Endothelial cell of umbilical vein (primary cell): ENCODE data around the gene SLC9A3. TPM values are rescaled to one million over a fixed set of nuclear protein-coding genes. Genes with fewer than 3 reads are reported as not detected.

ENCODE experiments used
- BruUV-seq: library from RNA; stranded (reverse); fragments of 400-500 nt; replicated peaks from 2 replicates; lab custom pipeline; 2021; lab: Mats Ljungman, UMichigan
- CTCF ChIA-PET: fragments of 300-600, 350-600 bp; sonication (Branson Sonifier 250); formaldehyde crosslinking; loops from one replicate; lab custom pipeline; 2021; ENCODE audit warnings: antibody characterized with exemption, inconsistent platforms; lab: Charles Lee
- POLR2A ChIA-PET: fragments of 300-600, 350-600 bp; sonication (Branson Sonifier 250); formaldehyde crosslinking; loops from one replicate; lab custom pipeline; 2021; ENCODE audit warnings: antibody characterized with exemption, inconsistent platforms; lab: Charles Lee
- DNase-seq: peaks from one replicate; pipeline ENCODE4 v3.0.0-alpha.2; 2011; ENCODE audit warnings: low read depth, low spot score
- FAIRE-seq: peaks from 2 replicates; lab custom pipeline; 2011; peaks lifted over from hg19 to GRCh38; lab: Jason Lieb, UNC
- H2AFZ ChIP-seq: 2 replicates; pipeline ENCODE4 v1.6.0; 2012; ENCODE audit warnings: low read depth, low read length, control low read depth, inconsistent platforms
- H3K27ac ChIP-seq: 2 replicates; pipeline ENCODE4 v1.5.1; 2011; ENCODE audit warnings: low read depth, mild to moderate bottlenecking, control low read depth, low read length, moderate library complexity; ENCODE audit not compliant: insufficient read depth
- H3K27me3 ChIP-seq, 2 experiments: 2 replicates each; pipeline versions ENCODE4 v1.6.0 to v1.6.1; 2011; ENCODE audit warnings: low read length in 2 of 2, mixed read lengths in 1 of 2; ENCODE audit not compliant: control insufficient read depth in 2 of 2, insufficient read depth in 2 of 2
- H3K36me3 ChIP-seq, 2 experiments: 2 replicates in 1 of 2; 3 replicates in 1 of 2; pipeline ENCODE4 v1.5.1; 2011; ENCODE audit warnings: low read length in 2 of 2, mild to moderate bottlenecking in 1 of 2, moderate library complexity in 1 of 2; ENCODE audit not compliant: control insufficient read depth in 2 of 2, insufficient read depth in 2 of 2; ENCODE audit errors: extremely low read depth in 1 of 2
- H3K4me1 ChIP-seq: 3 replicates; pipeline ENCODE4 v1.5.1; 2011; ENCODE audit warnings: mild to moderate bottlenecking, low read length; ENCODE audit not compliant: control insufficient read depth, insufficient read depth; ENCODE audit errors: extremely low read depth
- H3K4me2 ChIP-seq: 2 replicates; pipeline ENCODE4 v1.6.1; 2011; ENCODE audit warnings: low read length, control low read depth, mixed read lengths; ENCODE audit not compliant: insufficient read depth
- H3K4me3 ChIP-seq, 3 experiments: fragments of 200-600 bp in 1 of 3; sonication (generic), shearing (Covaris generic) in 1 of 3; replicated peaks in 1 of 3; 2 replicates each; pipeline ENCODE4 v1.5.1; 2011 to 2016; ENCODE audit warnings: control low read depth in 3 of 3, low read length in 3 of 3, mild to moderate bottlenecking in 2 of 3, inconsistent platforms in 1 of 3, low read depth in 1 of 3, moderate library complexity in 1 of 3; ENCODE audit not compliant: insufficient read depth in 1 of 3
- H3K79me2 ChIP-seq: 2 replicates; pipeline ENCODE4 v1.6.0; 2012; ENCODE audit warnings: low read length, inconsistent platforms; ENCODE audit not compliant: control insufficient read depth, insufficient read depth
- H3K9ac ChIP-seq: replicated peaks from 2 replicates; pipeline ENCODE3; 2011; ENCODE audit warnings: low read length, control low read depth; ENCODE audit not compliant: insufficient read depth; ENCODE audit errors: extremely low read depth
- H3K9me1 ChIP-seq: replicated peaks from 3 replicates; pipeline ENCODE4 v1.6.0; 2011; ENCODE audit warnings: mild to moderate bottlenecking, low read length; ENCODE audit not compliant: control insufficient read depth, insufficient read depth; ENCODE audit errors: extremely low read depth
- H3K9me3 ChIP-seq: replicated peaks from 2 replicates; pipeline ENCODE4 v1.5.1; 2012; ENCODE audit warnings: low read length, inconsistent platforms; ENCODE audit not compliant: control insufficient read depth, insufficient read depth
- H4K20me1 ChIP-seq: replicated peaks from 2 replicates; pipeline ENCODE3; 2011; ENCODE audit warnings: mild to moderate bottlenecking, low read length; ENCODE audit not compliant: control insufficient read depth, insufficient read depth; ENCODE audit errors: extremely low read depth
- EZH2 ChIP-seq: IDR thresholded peaks from 2 replicates; pipeline ENCODE4 v1.6.1; 2012; ENCODE audit warnings: borderline replicate concordance, low read depth, mild to moderate bottlenecking, moderate library complexity, low read length, inconsistent platforms; ENCODE audit not compliant: severe bottlenecking
- FOS ChIP-seq: IDR thresholded peaks from 2 replicates; pipeline ENCODE4 v1.6.1; 2011; ENCODE audit warnings: mild to moderate bottlenecking, low read length, moderate library complexity, borderline replicate concordance; ENCODE audit not compliant: insufficient read depth
- GATA2 ChIP-seq: IDR thresholded peaks from 2 replicates; pipeline ENCODE4 v1.7.0; 2011; ENCODE audit warnings: low read depth, mild to moderate bottlenecking, moderate library complexity, mixed read lengths, low read length; ENCODE audit not compliant: insufficient read length, insufficient read depth
- JUN ChIP-seq: IDR thresholded peaks from 2 replicates; pipeline ENCODE4 v1.6.1; 2011; ENCODE audit warnings: borderline replicate concordance, low read depth; ENCODE audit not compliant: insufficient read length, insufficient read depth
- MAX ChIP-seq: IDR thresholded peaks from 2 replicates; pipeline ENCODE4 v1.6.1; 2011; ENCODE audit not compliant: insufficient read depth, insufficient read length
- MYC ChIP-seq: IDR thresholded peaks from one replicate; pipeline ENCODE4 v1.6.1; 2011; ENCODE audit warnings: mild to moderate bottlenecking, low read depth, low read length
- POLR2A ChIP-seq: IDR thresholded peaks from 2 replicates; pipeline ENCODE4 v1.6.1; 2012; ENCODE audit warnings: low read depth, mild to moderate bottlenecking, control low read depth, low read length
- POLR2AphosphoS5 ChIP-seq: IDR thresholded peaks from 2 replicates; pipeline ENCODE4 v1.6.1; 2012; ENCODE audit warnings: low read depth, mild to moderate bottlenecking, control low read depth, low read length, moderate library complexity; ENCODE audit not compliant: insufficient read depth
- dilution Hi-C: fragments of 300-500 bp; cut with MboI; formaldehyde crosslinking; loops from one replicate; pipeline ENCODE4 v1.15.0; 2019; ENCODE audit warnings: low sequenced_read_pairs; ENCODE audit not compliant: extremely low pct_ligation_motif_present
- intact Hi-C: fragments of 100-400 bp; cut with micrococcal nuclease; formaldehyde crosslinking; loops from one replicate; pipeline ENCODE4 v1.10.0; 2022
- polyA plus RNA-seq, 4 experiments: library from polyadenylated mRNA; depleted of rRNA in 3 of 4; stranded (reverse) in 3 of 4; unstranded in 1 of 4; fragments of >200 nt; gene quantifications; 2 replicates each; pipeline versions ENCODE4 v1.2.1 to v1.2.3, GENCODE V29; 2011 to 2012; ENCODE audit warnings: missing spikeins in 1 of 4
- total RNA-seq: library from RNA; stranded (reverse); gene quantifications from 2 replicates; pipeline ENCODE4 v1.2.3, GENCODE V29; 2021
- TF ChIP-seq, protein P1 (sequence below), 2 donors: IDR thresholded peaks; 1 replicate in 1 of 2; 2 replicates in 1 of 2; pipeline ENCODE4 v1.5.1; 2011; ENCODE audit warnings: low read length in 2 of 2, mild to moderate bottlenecking in 2 of 2, moderate library complexity in 2 of 2, control low read depth in 1 of 2, inconsistent platforms in 1 of 2, low read depth in 1 of 2; ENCODE audit not compliant: insufficient read depth in 1 of 2; ENCODE audit errors: extremely low read depth in 1 of 2

The SLC9A3 gene
- total and polyA plus RNA-seq, 2 donors (not counting 3 experiments of a cell fraction or from before 2014, with no cell fraction given): 0.79 to 0.82 TPM

GRCh38 chr5:543755-544674, 19.8 kb upstream of the SLC9A3 start:
- POLR2A ChIA-PET: no interaction called here
- BruUV-seq: no TSS peak

More at GRCh38 chr5:543755-544674, 19.8 kb upstream of the SLC9A3 start:
- TF ChIP-seq POLR2AphosphoS5: no peak
- no peak for TF ChIP-seq GATA2
- TF ChIP-seq POLR2A: no peak
- TF ChIP-seq, protein P1, sequence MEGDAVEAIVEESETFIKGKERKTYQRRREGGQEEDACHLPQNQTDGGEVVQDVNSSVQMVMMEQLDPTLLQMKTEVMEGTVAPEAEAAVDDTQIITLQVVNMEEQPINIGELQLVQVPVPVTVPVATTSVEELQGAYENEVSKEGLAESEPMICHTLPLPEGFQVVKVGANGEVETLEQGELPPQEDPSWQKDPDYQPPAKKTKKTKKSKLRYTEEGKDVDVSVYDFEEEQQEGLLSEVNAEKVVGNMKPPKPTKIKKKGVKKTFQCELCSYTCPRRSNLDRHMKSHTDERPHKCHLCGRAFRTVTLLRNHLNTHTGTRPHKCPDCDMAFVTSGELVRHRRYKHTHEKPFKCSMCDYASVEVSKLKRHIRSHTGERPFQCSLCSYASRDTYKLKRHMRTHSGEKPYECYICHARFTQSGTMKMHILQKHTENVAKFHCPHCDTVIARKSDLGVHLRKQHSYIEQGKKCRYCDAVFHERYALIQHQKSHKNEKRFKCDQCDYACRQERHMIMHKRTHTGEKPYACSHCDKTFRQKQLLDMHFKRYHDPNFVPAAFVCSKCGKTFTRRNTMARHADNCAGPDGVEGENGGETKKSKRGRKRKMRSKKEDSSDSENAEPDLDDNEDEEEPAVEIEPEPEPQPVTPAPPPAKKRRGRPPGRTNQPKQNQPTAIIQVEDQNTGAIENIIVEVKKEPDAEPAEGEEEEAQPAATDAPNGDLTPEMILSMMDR (IDR thresholded peaks at IDR 0.05; ENCODE audit: extremely low read depth in 1 of 2, insufficient read depth in 1 of 2, low read depth in 1 of 2, low read length in 2 of 2): no peak
- no peak for TF ChIP-seq EZH2
- no peak for TF ChIP-seq JUN
- no peak for TF ChIP-seq MYC
- TF ChIP-seq FOS: no peak
- no peak for TF ChIP-seq MAX
- H2AFZ ChIP-seq: no peak overlapping the region
- no peaks in the 10 kb centered on the region for H3K9me3 ChIP-seq
- intact Hi-C loops (no loop called here), dilution Hi-C loops (no loop called here)
- H3K27me3 ChIP-seq: no peaks in the 10 kb centered on the region
- FAIRE-seq: no peak
- no peaks in the 10 kb centered on the region for H3K4me1 ChIP-seq
- no peak overlapping the region for H3K4me2 ChIP-seq
- CTCF ChIA-PET: no interaction called here
- H3K27ac ChIP-seq: no peak overlapping the region
- no peaks in the 10 kb centered on the region for H3K36me3 ChIP-seq
- H3K9me1 ChIP-seq: no peaks in the 10 kb centered on the region
- H3K79me2 ChIP-seq: no peaks in the 10 kb centered on the region
- H4K20me1 ChIP-seq: no peaks in the 10 kb centered on the region
- H3K4me3 ChIP-seq: no peak overlapping the region
- no peak for DNase-seq
- H3K9ac ChIP-seq: no peak overlapping the region
